Measurements from ENCODE around the gene TRIM59.
"Not testable (repeated sequence)": the region's sequence is repeated elsewhere in the genome, so short reads cannot be mapped to it uniquely, and the experiment has no call there.

Gene TRIM59

DNA sequence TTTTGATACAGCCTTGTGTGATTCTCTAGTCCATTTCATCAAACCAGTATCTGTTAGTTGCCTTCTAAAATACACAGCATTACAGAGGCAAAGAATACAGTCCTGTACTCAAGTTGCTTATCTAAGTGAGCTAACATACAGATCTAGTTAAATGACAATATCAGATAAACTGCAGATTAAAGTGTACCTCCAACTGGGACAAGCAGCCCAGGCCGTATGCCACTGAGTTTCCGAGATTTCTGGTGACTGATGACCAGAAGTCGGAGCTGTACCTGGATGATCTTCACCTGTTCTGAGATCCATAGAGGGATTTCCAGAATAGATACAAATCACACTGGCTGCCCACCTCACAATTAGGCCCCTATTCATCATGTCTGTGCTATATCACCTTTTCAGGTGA lies 6.3 kb upstream of the TRIM59 start:
- no peak for DNase-seq (ENCODE audit: low read depth)
- H3K4me3 ChIP-seq (ENCODE audit: low read depth, low read length), result no peak overlapping the region
- TF ChIP-seq, protein P1, sequence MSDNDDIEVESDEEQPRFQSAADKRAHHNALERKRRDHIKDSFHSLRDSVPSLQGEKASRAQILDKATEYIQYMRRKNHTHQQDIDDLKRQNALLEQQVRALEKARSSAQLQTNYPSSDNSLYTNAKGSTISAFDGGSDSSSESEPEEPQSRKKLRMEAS (IDR thresholded peaks at IDR 0.05; ENCODE audit: low read depth, low read length), result no peak
- TF ChIP-seq, protein P2, sequence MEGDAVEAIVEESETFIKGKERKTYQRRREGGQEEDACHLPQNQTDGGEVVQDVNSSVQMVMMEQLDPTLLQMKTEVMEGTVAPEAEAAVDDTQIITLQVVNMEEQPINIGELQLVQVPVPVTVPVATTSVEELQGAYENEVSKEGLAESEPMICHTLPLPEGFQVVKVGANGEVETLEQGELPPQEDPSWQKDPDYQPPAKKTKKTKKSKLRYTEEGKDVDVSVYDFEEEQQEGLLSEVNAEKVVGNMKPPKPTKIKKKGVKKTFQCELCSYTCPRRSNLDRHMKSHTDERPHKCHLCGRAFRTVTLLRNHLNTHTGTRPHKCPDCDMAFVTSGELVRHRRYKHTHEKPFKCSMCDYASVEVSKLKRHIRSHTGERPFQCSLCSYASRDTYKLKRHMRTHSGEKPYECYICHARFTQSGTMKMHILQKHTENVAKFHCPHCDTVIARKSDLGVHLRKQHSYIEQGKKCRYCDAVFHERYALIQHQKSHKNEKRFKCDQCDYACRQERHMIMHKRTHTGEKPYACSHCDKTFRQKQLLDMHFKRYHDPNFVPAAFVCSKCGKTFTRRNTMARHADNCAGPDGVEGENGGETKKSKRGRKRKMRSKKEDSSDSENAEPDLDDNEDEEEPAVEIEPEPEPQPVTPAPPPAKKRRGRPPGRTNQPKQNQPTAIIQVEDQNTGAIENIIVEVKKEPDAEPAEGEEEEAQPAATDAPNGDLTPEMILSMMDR (IDR thresholded peaks at IDR 0.05; ENCODE audit: low read depth, low read length), result no peak

DNA sequence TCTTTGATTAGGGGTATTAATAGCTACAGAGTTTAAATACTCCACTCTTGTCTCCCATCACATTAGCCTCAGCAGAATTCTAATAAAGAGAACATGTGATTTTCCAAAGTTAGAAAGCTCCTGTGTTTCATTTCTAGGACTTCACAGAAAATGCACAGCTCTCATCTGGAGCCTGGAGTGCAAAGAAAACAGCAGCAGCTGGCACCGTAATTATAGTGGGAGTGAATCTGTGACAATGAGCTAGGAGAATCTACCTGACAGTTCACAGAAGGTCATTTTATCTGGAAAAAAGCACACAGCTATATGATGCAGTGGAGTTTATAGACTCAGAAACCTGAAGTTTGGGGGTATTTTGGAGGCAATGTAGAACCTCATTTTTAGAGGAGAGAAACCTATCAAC lies 5.4 kb upstream of the TRIM59 start:
- DNase-seq (ENCODE audit: low read depth), result no peak

DNA sequence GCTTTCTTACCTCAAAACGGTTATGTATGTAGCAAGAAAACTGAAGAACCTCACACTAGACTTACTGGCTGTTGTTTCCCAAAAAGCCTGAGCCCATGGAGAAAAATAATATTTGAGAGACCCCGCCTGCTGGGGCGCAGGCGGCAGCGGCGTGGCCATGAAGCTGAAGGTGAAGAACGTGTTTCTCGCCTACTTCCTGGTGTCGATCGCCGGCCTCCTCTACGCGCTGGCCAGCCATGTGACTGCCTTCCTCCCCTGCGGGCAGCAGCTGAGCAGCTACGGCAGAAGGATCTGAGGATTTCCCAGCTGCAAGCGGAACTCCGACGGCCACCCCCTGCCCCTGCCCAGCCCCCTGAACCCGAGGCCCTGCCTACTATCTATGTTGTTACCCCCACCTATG lies 2.7 kb upstream of the TRIM59 start:
- DNase-seq (ENCODE audit: low read depth); H3K4me3 ChIP-seq (ENCODE audit: low read depth, low read length): not testable (repeated sequence)

More for the DNA sequence above, 5.4 kb upstream of the TRIM59 start:
- TF ChIP-seq, protein P1 (IDR thresholded peaks at IDR 0.05; ENCODE audit: low read depth, low read length), result no peak
- TF ChIP-seq, protein P2 (IDR thresholded peaks at IDR 0.05; ENCODE audit: low read depth, low read length), result no peak
- TF ChIP-seq MYC (IDR thresholded peaks at IDR 0.05; ENCODE audit: low read depth, low read length) (no peak), POLR2A (IDR thresholded peaks at IDR 0.05; ENCODE audit: extremely low read depth, insufficient read length) (no peak)
- no peak overlapping the region for H3K4me3 ChIP-seq (ENCODE audit: low read depth, low read length)

DNA sequence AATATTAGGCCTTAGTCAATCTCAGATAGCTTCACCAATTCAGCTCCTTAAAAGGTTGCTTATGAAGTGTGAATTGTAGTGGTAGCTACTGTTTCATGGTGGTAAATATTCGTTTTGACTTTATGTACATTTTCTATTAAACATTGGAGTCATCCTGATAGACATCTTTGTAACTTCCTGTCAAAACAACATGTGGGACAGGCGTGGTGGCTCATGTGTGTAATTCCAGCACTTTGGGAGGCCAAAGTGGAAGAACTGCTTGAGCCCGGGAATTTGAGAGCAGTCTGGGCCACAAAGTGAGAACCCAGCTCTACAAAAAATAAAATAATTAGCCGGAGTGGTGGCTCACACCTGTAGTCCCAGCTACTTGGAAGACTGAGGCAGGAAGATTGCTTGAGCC lies 2.0 kb upstream of the TRIM59 start:
- TF ChIP-seq, protein P2 (IDR thresholded peaks at IDR 0.05; ENCODE audit: low read depth, low read length), result no peak
- TF ChIP-seq, protein P1 (IDR thresholded peaks at IDR 0.05; ENCODE audit: low read depth, low read length), result no peak
- TF ChIP-seq MYC (IDR thresholded peaks at IDR 0.05; ENCODE audit: low read depth, low read length), result no peak
- TF ChIP-seq POLR2A (IDR thresholded peaks at IDR 0.05; ENCODE audit: extremely low read depth, insufficient read length), result no peak
- DNase-seq (ENCODE audit: low read depth), result no peak
- no peak overlapping the region for H3K4me3 ChIP-seq (ENCODE audit: low read depth, low read length)

DNA sequence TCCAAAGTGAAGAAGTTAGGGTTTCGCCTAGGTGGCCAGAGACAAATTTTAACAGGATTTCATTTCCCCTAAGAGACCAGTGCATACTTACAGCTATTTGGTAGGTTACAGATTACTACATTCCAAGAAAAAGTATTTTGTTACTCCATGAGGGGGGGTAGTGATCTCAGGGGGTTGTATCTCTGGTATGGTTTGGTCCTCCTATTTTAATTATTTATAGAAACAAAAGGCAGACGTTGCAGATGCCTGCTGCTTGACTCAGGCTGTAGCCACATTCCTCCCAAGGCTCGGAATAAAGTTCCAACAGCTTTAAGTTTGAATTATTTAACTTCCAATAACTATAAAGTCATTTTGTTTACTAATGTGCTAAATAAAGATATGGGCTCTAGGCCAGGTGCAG lies 1.3 kb upstream of the TRIM59 start:
- no peak overlapping the region for H3K4me3 ChIP-seq (ENCODE audit: low read depth, low read length)
- TF ChIP-seq MYC (IDR thresholded peaks at IDR 0.05; ENCODE audit: low read depth, low read length), result no peak
- TF ChIP-seq, protein P1 (IDR thresholded peaks at IDR 0.05; ENCODE audit: low read depth, low read length), result no peak
- TF ChIP-seq, protein P2 (IDR thresholded peaks at IDR 0.05; ENCODE audit: low read depth, low read length), result no peak
- DNase-seq (ENCODE audit: low read depth), result no peak

DNA sequence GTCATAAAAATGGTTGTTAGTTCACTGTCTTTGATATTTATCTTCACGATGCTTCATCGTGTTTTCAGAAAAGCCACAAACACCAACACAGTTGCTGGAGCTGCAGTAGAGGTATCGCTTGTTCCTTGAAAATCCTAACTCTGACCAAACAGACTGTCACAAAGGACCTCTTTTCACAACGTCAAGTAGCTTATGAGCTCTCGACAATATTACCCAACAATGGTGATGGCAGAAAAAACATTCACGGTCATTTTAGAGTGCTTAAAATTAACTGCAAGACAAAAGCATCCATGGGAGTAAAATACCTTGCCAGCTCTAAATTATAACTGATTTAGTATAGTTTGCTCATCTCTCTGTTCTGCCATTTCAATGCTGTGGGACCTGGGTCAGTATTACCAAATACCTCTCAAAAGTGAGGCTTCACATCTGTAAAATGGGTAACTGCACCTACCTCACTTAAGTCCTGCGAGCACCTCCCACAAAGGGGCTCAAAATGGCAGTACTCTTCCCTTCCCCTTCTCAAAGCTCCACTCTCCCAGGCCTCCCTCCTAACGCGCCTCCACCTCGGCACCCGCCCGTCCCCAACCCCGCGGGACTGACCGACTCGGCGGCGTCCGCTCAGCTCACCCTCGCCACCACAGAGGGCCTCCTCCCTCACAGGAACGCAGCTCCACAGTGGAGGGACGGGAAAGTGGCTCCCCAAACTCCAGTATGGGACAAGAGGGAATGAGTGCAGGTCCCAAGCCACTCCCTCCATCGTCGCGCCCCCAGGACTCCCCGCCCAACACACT lies 546 bp downstream of the TRIM59 start:
- no peak for DNase-seq (ENCODE audit: low read depth)
- H3K4me3 ChIP-seq (ENCODE audit: low read depth, low read length), result no peak overlapping the region

More for the DNA sequence above, 546 bp downstream of the TRIM59 start:
- TF ChIP-seq, protein P1 (IDR thresholded peaks at IDR 0.05; ENCODE audit: low read depth, low read length), result no peak
- TF ChIP-seq POLR2A (IDR thresholded peaks at IDR 0.05; ENCODE audit: extremely low read depth, insufficient read length) (no peak), MYC (IDR thresholded peaks at IDR 0.05; ENCODE audit: low read depth, low read length) (no peak)
- TF ChIP-seq, protein P2 (IDR thresholded peaks at IDR 0.05; ENCODE audit: low read depth, low read length), result no peak

All from NB4 (cell line).